ENCODE results near the gene SMCO4. TPM values are rescaled to one million over a fixed set of nuclear protein-coding genes. Genes with fewer than 3 reads are reported as not detected.
A peak's percentile ranks its signal among the peaks of the same experiment; 100 is the strongest.
"Not testable (repeated sequence)": the region's sequence is repeated elsewhere in the genome, so short reads cannot be mapped to it uniquely, and the experiment has no call there.

The SMCO4 gene
- total RNA-seq, 1 donor from 2014 or later: 29.3 TPM

DNA sequence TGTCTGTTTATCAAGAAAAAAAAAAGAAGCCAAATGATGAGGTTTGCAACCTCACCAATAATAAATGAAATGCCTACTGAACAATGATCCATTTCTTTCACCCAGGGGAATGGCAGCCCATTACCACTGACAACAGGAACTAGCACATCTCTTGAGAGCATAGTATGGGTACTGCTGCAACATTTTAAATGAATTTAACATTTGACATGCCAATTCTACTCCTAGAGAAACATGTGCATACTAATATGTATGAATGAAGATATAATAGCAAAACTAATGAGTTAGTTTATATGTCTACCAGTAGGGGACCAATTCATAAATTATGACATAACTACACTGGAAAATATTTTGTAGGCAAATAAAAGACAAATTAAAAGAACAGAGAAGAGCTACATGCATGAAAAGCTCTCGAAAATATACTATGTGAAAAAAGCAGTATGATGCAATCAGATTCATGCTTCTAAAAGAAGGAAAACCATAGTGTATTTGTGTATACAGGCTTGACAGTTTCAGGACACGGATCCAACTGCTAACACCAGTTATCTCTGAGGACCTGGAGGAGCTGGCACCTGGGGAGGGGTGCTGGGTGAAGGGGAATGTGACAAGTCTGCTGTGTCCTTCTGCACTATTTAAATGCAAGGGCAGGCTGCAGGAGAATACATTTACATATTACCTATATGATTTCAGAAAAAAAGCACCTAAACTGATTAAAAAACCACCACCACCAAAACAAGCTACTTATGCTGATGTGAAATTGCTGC, 6.9 kb downstream of the SMCO4 start:
- peaks cover 15% of the 10 kb centered on the region for H3K36me3 Mint-ChIP-seq (ENCODE audit: low read depth, unreplicated experiment)
- H3K9me3 Mint-ChIP-seq (ENCODE audit: unreplicated experiment): peaks cover 3% of the 10 kb centered on the region
- no peaks in the 10 kb centered on the region for H3K27me3 ChIP-seq (ENCODE audit: insufficient read depth, low read length)
- DNase-seq (ENCODE audit: low read depth) (no peak), FAIRE-seq (no peak)
- no peaks in the 10 kb centered on the region for H3K9me3 ChIP-seq (ENCODE audit: insufficient read depth, low read depth, low read length)
- H3K36me3 ChIP-seq (ENCODE audit: insufficient read depth, low read length): no peaks in the 10 kb centered on the region
- H3K27ac Mint-ChIP-seq (ENCODE audit: unreplicated experiment): peak overlapping the region; percentile 34
- H3K79me2 ChIP-seq (ENCODE audit: insufficient read depth, low read length): peaks cover 19% of the 10 kb centered on the region
- H3K27me3 Mint-ChIP-seq (ENCODE audit: low read depth, unreplicated experiment): no peaks in the 10 kb centered on the region
- H4K20me1 ChIP-seq (ENCODE audit: insufficient read depth, low read length): peaks cover 75% of the 10 kb centered on the region
- no peak overlapping the region for H3K27ac ChIP-seq (ENCODE audit: low read depth, low read length)
- peaks cover 58% of the 10 kb centered on the region for H3K4me1 Mint-ChIP-seq (ENCODE audit: low read depth, unreplicated experiment)
- peaks cover 7% of the 10 kb centered on the region for H3K4me1 ChIP-seq (ENCODE audit: insufficient read depth, low read length)
- no peak overlapping the region for H3K4me2 ChIP-seq (ENCODE audit: low read length)
- H3K4me3 Mint-ChIP-seq (ENCODE audit: unreplicated experiment): peak overlapping the region; percentile 34
- H3K9ac ChIP-seq (ENCODE audit: low read length): no peak overlapping the region
- TF ChIP-seq, protein P1, sequence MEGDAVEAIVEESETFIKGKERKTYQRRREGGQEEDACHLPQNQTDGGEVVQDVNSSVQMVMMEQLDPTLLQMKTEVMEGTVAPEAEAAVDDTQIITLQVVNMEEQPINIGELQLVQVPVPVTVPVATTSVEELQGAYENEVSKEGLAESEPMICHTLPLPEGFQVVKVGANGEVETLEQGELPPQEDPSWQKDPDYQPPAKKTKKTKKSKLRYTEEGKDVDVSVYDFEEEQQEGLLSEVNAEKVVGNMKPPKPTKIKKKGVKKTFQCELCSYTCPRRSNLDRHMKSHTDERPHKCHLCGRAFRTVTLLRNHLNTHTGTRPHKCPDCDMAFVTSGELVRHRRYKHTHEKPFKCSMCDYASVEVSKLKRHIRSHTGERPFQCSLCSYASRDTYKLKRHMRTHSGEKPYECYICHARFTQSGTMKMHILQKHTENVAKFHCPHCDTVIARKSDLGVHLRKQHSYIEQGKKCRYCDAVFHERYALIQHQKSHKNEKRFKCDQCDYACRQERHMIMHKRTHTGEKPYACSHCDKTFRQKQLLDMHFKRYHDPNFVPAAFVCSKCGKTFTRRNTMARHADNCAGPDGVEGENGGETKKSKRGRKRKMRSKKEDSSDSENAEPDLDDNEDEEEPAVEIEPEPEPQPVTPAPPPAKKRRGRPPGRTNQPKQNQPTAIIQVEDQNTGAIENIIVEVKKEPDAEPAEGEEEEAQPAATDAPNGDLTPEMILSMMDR (IDR thresholded peaks at IDR 0.05; ENCODE audit: insufficient read depth, low read depth, low read length): no peak
- no peak for TF ChIP-seq EZH2 (IDR thresholded peaks at IDR 0.05; ENCODE audit: insufficient read depth, low read length)
- no peak overlapping the region for H3K4me3 ChIP-seq (ENCODE audit: insufficient read depth, low read depth, low read length)
- H2AFZ ChIP-seq (ENCODE audit: low read depth, low read length): no peak overlapping the region

DNA sequence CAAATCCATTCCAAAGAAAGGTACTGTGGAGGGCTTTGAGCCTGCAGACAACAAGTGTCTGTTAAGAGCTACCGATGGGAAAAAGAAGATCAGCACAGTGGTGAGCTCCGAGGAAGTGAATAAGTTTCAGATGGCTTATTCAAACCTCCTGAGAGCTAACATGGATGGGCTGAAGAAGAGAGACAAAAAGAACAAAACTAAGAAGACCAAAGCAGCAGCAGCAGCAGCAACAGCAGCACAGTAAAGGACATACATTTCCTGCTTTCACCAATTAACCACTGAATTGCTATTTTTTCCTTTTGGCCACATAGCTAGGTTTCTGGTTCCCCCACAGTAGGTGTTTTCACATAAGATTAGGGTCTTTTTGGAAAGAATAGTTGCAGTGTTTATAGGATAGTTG, 7.6 kb downstream of the SMCO4 start:
- H3K27ac Mint-ChIP-seq (ENCODE audit: unreplicated experiment); FAIRE-seq; H3K9me3 Mint-ChIP-seq (ENCODE audit: unreplicated experiment); H3K9me3 ChIP-seq (ENCODE audit: insufficient read depth, low read depth, low read length); H3K4me3 Mint-ChIP-seq (ENCODE audit: unreplicated experiment); H3K4me1 ChIP-seq (ENCODE audit: insufficient read depth, low read length); DNase-seq (ENCODE audit: low read depth); H3K27me3 ChIP-seq (ENCODE audit: insufficient read depth, low read length); H3K4me3 ChIP-seq (ENCODE audit: insufficient read depth, low read depth, low read length); H3K36me3 ChIP-seq (ENCODE audit: insufficient read depth, low read length); H3K27me3 Mint-ChIP-seq (ENCODE audit: low read depth, unreplicated experiment); H3K9ac ChIP-seq (ENCODE audit: low read length); H3K27ac ChIP-seq (ENCODE audit: low read depth, low read length); H2AFZ ChIP-seq (ENCODE audit: low read depth, low read length); H3K4me2 ChIP-seq (ENCODE audit: low read length): not testable (repeated sequence)
- Histone ChIP-seq H3K79me2 (ENCODE audit: insufficient read depth, low read length) (peaks cover 14% of the 10 kb centered on the region), H4K20me1 (ENCODE audit: insufficient read depth, low read length) (peaks cover 75% of the 10 kb centered on the region)
- H3K36me3 Mint-ChIP-seq (ENCODE audit: low read depth, unreplicated experiment): peaks cover 15% of the 10 kb centered on the region
- peaks cover 59% of the 10 kb centered on the region for H3K4me1 Mint-ChIP-seq (ENCODE audit: low read depth, unreplicated experiment)

DNA sequence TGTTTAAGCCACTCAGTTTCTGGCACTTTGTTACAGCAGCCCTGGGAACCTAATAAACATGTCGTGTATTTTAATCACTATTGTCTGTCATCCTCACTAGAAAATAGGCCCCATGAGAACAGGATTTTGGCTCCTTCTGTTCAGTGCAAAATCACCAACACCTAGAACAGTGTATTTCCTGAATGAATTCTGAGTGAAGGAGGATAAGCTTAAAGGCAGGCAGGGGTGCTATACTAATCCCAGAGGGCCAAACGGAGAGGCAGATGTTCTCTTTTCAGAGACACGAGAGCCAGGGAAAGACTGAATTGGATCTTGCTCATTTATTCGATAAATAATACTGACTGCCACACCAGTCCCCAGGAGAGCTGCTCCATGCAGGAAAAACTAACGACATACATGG, 10.4 kb downstream of the SMCO4 start:
- Histone ChIP-seq H3K9me3 (ENCODE audit: insufficient read depth, low read depth, low read length) (no peaks in the 10 kb centered on the region), H2AFZ (ENCODE audit: low read depth, low read length) (no peak overlapping the region), H4K20me1 (ENCODE audit: insufficient read depth, low read length) (peaks cover 66% of the 10 kb centered on the region), H3K27me3 (ENCODE audit: insufficient read depth, low read length) (no peaks in the 10 kb centered on the region), H3K9ac (ENCODE audit: low read length) (no peak overlapping the region), H3K4me2 (ENCODE audit: low read length) (no peak overlapping the region), H3K4me1 (ENCODE audit: insufficient read depth, low read length) (peaks cover 20% of the 10 kb centered on the region), H3K27ac (ENCODE audit: low read depth, low read length) (no peak overlapping the region), H3K79me2 (ENCODE audit: insufficient read depth, low read length) (peaks cover 8% of the 10 kb centered on the region), H3K4me3 (ENCODE audit: insufficient read depth, low read depth, low read length) (no peak overlapping the region), H3K36me3 (ENCODE audit: insufficient read depth, low read length) (no peaks in the 10 kb centered on the region)
- H3K9me3 Mint-ChIP-seq (ENCODE audit: unreplicated experiment): peaks cover 3% of the 10 kb centered on the region
- DNase-seq (ENCODE audit: low read depth) (no peak), FAIRE-seq (no peak)
- H3K27me3 Mint-ChIP-seq (ENCODE audit: low read depth, unreplicated experiment): no peaks in the 10 kb centered on the region
- peak overlapping the region; percentile 34 for H3K27ac Mint-ChIP-seq (ENCODE audit: unreplicated experiment)
- H3K36me3 Mint-ChIP-seq (ENCODE audit: low read depth, unreplicated experiment): peaks cover 11% of the 10 kb centered on the region
- H3K4me1 Mint-ChIP-seq (ENCODE audit: low read depth, unreplicated experiment): peaks cover 72% of the 10 kb centered on the region
- no peak for TF ChIP-seq EZH2 (IDR thresholded peaks at IDR 0.05; ENCODE audit: insufficient read depth, low read length)
- TF ChIP-seq, protein P1 (IDR thresholded peaks at IDR 0.05; ENCODE audit: insufficient read depth, low read depth, low read length): no peak
- no peak overlapping the region for H3K4me3 Mint-ChIP-seq (ENCODE audit: unreplicated experiment)
